H54 (cell line): ENCODE results near the gene CAPN5.
A peak's percentile ranks its signal among the peaks of the same experiment; 100 is the strongest.
"Not testable (repeated sequence)": the region's sequence is repeated elsewhere in the genome, so short reads cannot be mapped to it uniquely, and the experiment has no call there.

Experiments used
- DNase-seq: peaks from one replicate; pipeline ENCODE4 v3.0.0; 2011; ENCODE audit warnings: low spot score, mixed read lengths; ENCODE audit not compliant: insufficient read length
- FAIRE-seq: peaks from 3 replicates; lab custom pipeline; 2011; peaks lifted over from hg19 to GRCh38; lab: Jason Lieb, UNC
- POLR2A ChIP-seq: IDR thresholded peaks from 2 replicates; pipeline ENCODE4 v1.6.1; 2011; ENCODE audit warnings: low read depth, mild to moderate bottlenecking, low read length

The CAPN5 gene

GRCh38 chr11:77066229-77067042, at the start of gene CAPN5:
TSS of gene CAPN5 (plus strand) at chr11:77066971. CDS start at chr11:77084887, 17,916 bp downstream.
- peak; percentile 87 for DNase-seq
- FAIRE-seq, result no peak
- TF ChIP-seq POLR2A, result peak; percentile 84

GRCh38 chr11:77018396-77018924, 48.3 kb upstream of the CAPN5 start:
- DNase-seq, FAIRE-seq: not testable (repeated sequence)

DNA sequence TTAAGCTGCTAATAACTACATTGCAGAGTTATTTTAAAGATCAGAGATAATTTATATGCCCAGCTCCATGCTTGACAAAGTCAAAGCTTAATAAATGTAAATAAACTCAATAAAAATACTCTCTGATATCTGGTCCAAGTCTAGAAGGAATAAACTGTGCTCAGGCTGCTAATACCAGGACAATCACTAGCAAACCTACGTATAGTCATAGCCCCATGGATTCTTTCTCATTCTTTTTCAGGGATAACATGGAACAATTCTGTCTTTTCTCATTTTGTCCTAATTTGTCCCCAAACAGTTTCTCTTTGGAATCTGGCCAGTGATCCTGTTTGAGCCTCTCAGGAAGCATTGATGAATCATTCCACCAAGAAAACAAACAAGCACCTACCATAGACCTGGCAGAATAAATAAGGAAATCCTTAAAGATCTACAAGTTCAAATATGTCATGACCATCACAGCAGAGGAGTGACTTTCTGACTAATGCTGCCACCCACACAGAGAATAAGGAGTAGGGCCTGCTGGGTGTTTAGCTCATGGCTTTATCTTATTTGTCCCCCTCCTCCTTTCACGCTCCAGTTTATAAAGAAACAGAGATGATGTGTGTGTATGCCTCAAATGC, 46.7 kb upstream of the CAPN5 start:
- DNase-seq (no peak), FAIRE-seq (peak; percentile 67)
- TF ChIP-seq POLR2A, result no peak

DNA sequence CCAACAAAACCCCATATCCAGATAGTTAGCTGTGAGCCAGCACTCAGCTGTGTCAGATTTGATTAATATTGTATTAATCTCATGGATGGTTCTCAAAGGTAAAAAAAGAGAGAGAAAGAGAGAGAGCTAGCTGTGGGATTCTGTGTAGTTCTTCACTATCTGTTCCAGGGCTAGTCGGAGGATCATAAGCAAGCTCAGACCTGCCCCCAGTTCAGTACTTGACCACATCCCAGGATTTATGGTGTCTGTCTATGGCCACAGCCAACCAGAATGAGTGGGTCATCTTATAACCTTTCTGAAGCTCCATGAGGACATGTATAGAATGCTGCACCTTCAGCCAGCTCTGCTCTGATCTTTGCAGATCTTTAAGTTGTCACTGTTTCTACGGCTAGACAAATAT, 46.0 kb upstream of the CAPN5 start:
- FAIRE-seq (no peak), DNase-seq (no peak)
- no peak for TF ChIP-seq POLR2A

DNA sequence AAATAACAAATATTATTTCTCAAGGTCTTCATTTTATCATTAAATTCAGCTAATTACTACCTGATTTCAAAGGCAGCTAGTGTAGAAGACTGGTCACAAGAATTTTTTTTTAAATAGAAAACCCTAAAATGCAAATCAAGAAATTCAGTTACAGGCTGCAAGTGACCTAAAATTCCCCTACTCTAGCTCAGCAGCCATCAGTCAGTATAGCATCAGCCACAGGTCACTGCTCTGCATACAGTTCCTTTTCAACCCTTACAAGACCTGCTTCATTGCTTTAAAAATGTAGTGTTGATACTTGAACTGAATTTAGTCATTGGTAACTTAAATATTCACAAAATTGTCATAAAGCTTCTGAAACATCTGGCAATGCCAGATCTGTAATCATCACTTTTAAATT, 42.0 kb upstream of the CAPN5 start:
- TF ChIP-seq POLR2A, result no peak
- FAIRE-seq, result no peak
- no peak for DNase-seq

DNA sequence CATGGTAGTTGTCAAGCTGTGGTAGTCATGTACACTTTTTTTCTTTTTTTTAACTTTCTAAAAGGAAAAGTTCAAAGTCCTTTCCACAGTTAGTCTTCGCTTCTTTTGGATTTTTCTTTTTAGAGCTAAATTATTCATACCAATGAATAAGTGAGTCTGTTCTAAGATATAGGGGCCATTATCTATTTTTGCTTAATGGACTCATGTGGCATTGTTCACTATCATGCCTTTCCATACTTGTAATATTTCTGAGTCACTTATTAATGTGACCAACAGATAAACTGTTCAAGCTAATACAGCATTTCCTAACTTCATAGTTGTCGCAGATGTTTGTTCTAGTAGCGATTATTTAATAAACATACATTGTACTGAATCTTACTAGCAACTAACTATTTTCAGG, 40.5 kb upstream of the CAPN5 start:
- DNase-seq, result no peak
- no peak for FAIRE-seq
- no peak for TF ChIP-seq POLR2A

DNA sequence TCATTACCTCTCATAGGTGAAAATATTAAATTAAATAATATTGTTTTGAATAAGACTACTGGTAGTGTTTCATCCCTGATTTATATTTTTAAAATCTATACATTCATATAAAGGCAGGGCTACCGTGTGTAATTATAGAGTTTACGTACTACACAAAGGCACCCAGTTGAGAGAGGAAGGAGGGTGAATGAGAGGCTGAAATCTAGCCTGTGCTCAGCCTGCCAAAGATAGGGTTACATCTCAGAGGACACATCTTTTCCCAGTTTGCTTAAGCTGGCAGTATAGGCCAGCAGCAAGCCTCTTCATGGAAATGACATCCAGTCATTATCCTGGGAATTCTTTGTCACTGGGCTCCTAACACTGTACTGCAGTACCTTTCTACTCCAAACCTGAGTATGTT, 40.0 kb upstream of the CAPN5 start:
- TF ChIP-seq POLR2A, result no peak
- FAIRE-seq, result no peak
- no peak for DNase-seq

DNA sequence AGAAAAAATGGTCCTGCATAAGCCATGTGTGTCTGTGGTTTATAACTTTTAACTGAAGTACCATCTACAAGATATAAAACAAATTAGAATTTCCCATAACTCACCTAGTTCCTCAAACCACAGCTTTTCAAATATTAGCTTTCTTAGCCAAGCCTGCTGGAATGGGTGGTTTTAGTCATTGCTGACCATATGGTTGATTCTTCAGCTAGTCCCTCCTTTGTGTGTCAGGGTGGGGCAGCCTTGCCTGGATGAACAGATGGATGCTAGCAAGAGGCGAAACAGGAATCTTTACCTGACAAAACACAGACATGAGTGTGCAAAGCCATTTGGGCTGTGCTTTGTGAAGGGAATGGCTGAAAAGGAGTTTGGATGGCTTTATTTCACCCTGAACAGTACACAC, 39.5 kb upstream of the CAPN5 start:
- TF ChIP-seq POLR2A, result no peak
- FAIRE-seq (no peak), DNase-seq (no peak)

DNA sequence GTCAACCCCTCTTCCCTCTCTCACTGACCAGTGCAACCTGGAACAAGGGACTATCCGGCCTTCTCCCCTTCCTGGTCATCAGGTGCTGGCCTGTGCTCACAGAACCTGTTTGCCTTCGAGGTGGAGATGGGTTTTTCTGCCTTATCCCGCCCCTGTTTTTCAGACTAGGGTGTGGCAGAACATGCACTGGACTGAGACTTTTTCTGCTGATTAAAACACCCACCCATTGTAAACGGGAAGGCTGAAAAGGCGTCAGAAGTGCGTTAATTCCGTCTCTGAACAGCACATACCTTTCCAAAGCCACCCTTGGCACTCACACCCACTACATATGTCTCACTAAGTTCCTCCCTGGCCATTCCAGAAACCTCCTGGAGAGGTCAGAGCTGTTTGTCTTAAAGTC, 36.9 kb upstream of the CAPN5 start:
- DNase-seq (no peak), FAIRE-seq (no peak)
- TF ChIP-seq POLR2A, result no peak

DNA sequence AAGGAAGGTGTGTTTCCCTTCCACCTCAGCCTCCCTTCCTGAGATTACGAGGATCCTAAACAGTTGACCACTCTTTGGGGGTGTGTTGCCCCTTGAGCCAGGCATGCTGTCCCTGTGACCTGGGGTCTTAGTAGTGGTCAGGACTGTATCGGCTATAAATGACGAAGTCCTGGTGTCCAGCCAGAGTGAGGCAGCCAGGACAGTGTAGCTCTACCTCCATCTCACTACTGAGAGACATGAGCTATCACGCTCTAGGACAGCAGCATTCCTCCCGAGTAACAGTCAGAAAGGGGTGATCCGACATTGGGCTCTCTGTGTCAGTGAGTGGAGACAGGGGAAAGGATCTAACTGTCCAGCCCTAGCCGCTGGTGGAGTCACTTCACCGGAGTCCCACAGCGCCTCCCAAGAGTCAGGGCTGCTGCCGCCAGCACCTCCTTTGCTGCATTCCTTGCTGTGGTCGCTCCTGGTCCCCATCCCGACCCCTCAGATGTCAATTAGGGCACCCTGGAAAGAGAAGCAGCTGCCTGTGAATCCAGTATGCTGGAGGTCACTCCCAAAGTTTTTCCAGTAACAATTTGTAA, 35.8 kb upstream of the CAPN5 start:
- no peak for TF ChIP-seq POLR2A
- no peak for FAIRE-seq

GRCh38 chr11:77031599-77031998, 35.2 kb upstream of the CAPN5 start:
- TF ChIP-seq POLR2A, result no peak

More for the DNA sequence above, 35.8 kb upstream of the CAPN5 start:
- no peak for DNase-seq

GRCh38 chr11:77035039-77035438, 31.7 kb upstream of the CAPN5 start:
- DNase-seq (no peak), FAIRE-seq (no peak)
- no peak for TF ChIP-seq POLR2A

More at GRCh38 chr11:77031599-77031998, 35.2 kb upstream of the CAPN5 start:
- DNase-seq, result no peak
- FAIRE-seq, result no peak

DNA sequence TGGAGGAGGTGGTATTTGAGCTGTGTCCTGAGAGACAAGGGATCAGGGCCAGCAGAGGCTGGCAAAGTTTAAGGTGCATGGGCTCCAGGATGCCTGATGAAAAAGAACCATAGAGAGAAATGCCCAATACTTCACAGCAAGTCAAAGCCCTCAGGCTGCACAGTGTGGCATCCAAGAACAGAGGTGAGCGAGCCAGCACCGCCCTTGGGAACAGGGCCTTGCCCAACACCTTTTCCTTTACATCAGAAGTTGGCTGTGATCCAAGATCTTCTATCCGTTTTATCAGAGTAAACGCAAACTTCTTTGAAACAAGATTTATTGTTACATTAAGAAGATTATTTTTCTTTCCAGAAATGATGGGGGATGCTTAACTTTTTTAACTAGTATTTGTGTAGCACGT, 31.2 kb upstream of the CAPN5 start:
- TF ChIP-seq POLR2A, result no peak
- DNase-seq, result no peak
- no peak for FAIRE-seq

DNA sequence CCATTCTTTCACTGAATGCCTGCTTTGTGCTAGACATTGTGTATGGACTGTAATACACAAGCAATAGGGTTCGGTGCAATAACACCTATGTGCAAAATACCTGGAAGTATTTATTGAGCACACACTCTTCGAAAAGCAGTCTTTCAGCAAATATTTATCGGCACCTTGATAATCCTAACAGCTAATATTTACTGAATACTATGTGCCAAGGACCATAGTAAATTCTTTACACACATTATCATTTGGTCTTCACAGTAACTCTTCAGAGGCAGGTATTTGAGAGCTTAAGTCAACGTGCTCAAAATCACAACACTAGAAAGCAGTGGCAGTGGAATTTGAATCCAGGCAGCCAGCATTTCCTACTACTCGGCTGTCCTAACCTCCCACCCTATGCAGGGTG, 30.4 kb upstream of the CAPN5 start:
- FAIRE-seq (no peak), DNase-seq (no peak)
- no peak for TF ChIP-seq POLR2A

DNA sequence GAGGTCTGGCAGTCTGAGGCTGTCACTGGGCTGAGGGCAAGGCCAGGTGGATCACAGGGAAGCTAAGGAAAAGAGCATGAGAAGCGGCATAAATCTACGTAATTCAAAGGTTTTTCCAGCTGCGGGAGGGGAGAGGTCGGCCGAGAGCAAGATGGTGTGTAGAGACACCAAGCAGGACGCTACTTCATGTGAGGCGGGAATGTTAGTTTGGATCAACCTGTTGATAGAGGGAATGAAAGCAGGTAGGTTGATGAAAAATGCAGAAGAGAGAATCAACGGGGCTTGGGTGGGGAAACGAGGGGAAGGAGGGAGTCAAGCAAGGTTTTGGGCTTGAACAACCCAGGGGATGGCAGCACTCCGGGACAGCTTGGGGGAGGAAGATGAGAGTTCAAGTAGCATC, 29.7 kb upstream of the CAPN5 start:
- FAIRE-seq (no peak), DNase-seq (no peak)

More for the DNA sequence above, 29.7 kb upstream of the CAPN5 start:
- no peak for TF ChIP-seq POLR2A
